Stimulated activated CD4-positive, alpha-beta T cell treated with anti-CD3 and anti-CD28 coated beads, Interleukin-4, amount 100 ng/mL, for 1 hour (primary cell): ENCODE results near the gene ZNF236.
"Not testable (repeated sequence)": the region's sequence is repeated elsewhere in the genome, so short reads cannot be mapped to it uniquely, and the experiment has no call there.

Experiments
- DNase-seq: peaks from one replicate; pipeline ENCODE4 v3.0.0-alpha.2; 2020

ZNF236 gene

DNA sequence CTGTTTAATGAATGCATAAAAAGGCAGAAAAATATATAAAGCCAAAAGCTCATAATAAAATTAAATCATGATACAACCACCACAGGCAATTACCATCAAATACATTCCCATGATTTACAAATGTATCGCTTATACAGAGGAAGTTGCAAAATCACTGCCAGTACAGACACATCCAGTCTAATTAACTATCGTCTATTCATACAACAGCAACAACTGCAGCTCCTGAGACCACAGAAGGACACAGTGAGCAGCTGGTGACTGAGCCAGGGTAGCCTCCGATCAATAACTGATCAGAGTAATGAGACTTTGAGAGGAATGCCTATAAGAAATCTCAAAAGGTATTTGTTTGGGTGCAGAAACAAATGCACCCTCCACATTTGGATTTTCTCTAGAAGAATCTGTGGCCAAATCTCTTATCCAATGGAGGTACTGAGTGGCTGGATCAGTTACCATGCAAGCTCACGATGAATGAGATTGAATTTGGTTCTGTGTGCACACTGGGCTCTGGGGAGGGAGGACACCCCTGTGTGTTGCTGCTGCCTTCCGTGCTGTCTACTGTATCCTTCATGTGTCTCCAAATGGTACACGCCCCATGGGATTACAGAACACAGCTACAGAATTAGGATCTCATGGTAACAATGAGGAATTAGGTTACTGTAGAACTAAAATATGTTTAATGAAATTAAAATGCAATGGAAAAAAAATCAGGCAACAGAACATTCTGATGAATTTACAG is 190.6 kb downstream of the ZNF236 start:
- DNase-seq, result no peak

DNA sequence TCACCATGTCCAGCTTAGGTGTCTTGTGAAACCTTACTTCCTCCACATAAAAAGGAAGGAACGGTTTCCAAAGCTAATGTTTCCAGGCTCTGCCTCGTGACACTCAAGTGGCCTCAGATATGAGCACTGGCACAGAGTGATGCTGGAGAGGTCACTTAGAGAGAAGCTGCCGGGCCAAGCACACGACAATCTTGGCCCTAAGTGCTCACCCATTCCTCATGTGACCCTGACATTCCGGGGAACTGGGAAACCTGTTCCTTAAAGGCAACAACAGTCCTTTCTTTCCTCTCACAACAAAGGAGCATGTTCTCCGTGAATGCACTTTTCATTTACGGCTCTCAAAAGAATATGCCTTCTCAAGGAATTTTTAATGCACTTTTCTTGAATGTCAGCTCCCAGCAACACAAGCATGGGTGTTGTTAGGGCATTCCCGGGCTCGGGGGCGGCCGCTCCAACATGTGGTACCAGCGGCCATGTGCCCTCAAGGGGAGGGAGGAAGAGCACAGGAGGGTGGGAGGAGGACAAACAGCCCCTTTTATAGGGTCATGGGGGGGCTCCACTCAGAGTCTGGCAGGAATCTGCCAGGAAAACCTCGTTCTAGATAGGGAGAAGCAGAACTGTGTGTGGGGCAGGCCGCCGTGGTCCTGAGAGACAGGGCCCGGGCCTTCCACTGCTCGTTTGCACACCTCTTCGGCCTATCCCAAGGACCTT is 191.6 kb downstream of the ZNF236 start:
- no peak for DNase-seq

DNA sequence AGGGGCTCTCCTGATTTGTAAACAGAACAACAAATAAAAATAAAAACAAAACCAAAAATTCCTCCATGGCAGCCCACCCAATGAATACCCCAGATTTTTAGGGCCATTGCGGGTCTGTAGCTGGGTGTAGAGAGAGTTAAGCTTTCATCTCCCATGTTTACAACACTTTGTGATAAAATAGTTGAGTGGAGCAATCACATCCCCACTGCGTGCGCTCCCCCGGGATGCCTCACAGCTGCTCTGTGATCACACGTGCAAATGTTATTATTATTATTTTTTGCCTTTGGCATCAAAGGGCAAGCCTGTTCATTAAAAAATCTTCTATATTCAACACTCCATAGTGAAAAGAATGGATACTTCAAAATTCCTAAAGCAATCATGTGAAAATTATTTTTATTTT is 192.2 kb downstream of the ZNF236 start:
- DNase-seq, result no peak

DNA sequence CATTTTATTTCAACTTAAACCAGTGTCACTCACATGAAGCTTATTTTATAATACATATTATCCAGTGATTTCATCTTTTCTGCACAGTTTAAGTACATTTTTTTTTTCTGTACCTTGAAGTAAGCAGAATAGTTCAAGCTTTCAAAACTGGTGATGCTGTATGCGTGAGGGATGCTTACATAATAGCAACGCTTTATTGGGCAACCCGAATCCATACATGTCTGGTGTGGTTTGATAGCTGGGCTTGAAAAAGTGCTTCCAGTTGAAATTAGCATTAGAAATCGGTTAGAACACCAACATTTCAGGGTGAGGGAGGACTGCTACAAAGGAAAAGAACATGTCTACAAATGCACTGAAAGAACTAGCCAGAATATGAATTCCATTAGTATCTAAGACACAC is 192.8 kb downstream of the ZNF236 start:
- no peak for DNase-seq

DNA sequence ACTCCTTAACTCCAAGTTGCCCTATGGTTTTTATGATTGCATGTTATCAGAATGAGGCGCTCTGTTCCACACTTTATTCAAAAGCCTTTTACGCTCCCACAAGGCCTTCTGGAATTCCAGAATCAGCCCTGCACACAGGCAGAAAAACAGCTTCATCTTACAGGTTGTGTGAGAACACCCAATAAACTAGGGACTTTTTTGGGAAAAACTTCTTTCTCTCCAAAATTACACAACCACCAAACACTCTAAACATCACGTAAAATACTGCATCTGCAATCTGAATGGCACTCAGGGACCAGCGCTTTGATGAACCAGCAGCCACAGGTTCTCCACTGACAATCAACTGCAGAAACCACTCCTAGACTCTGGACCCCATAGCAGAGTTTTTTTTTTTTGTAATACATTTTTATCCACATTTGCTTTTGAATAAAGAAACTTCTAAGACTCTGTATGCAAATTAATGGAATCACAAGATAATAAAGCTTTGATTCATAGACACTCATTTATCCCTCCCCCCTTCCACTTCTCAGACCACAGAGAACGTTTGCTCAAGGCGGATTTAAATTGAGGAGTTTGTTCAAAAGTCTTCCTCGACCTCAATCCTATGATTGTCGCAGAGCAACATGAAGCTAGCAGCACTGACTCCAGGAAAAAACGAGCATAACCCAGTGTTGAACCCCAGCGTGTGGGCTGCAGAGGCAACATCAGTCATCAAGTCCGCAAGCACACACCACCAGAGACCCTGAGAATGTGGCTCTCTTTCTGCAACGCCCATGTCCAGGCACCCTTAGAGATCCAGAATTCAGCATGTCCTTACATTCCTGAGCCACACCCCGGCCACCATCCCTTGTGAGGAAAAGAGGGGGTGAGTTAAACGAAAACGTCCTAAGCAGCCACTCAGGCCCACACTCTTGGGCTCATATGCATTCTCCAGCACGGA is 193.7 kb downstream of the ZNF236 start:
- DNase-seq, result no peak

DNA sequence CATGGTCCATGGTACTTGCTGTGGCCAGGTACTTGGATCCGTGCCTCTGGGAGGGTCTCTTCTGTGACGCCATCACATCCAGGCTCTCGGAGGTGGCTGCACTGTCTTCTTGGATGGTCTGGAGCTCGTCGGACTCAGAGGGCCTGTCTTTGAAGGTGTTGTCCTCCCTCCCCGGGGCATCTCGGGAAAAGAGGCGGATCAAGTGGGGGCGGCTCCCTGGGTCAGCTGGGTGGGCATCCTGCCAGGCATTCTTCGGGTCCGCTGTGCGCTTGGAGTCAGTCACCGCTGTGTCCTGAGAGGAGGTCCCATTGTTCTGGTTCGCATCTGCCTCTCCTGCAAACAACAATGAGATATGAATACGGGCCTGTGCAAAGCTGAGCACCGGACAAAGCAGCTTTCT is 194.6 kb downstream of the ZNF236 start:
- no peak for DNase-seq

DNA sequence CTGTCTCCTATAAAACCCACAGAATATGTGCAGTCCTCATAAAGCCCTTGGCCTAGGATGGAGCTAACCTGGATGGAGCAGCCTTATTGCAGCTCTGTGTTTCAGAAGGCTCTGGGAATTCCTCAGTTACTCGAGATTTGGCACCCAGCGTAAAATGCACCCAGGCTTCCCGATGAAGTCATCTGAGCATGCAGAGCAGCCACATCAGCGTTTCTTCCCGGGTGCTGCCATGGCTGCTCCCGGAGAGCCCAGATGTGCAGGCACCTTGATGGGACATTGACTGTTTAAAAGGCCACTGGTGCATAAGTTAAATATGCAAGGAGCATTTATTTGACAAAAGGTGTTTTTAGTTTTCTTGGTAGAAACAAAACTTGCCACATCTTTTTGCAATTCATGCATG is 195.0 kb downstream of the ZNF236 start:
- no peak for DNase-seq

DNA sequence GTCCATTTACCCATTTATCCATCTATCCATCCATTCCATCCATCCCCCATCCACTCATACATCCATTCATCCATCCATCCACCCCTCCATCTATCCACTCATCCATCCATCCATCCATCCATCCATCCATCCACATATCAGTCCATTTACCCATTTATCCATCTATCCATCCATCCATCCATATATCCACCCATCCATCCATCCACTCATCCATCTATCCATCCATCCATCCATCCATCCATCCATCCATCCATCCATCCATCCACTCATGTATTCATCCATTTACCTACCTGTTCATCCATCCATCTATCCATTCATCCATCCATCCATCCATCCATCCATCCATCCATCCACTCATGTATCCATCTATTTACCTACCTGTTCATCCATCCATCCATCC is 196.3 kb downstream of the ZNF236 start:
- not testable (repeated sequence) for DNase-seq

DNA sequence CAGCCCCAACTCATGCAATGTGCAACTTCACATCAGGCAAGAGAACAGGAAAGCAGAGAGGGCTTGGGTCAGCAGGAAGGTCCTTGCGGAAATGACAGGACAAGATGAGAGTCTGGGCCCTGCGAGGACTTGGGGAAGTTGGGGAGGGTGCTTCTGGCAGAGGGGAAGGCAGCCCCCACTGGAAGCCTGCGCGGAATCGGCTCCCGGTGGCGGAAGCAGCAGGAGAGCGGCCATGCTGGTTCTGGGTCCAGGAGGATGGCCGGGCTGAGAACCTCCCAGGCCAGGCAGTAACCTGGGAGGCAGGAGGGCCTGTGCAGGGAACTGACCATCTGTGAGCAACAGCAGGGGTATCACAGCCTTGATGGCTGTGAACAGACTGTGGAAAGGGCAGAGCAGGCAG is 197.3 kb downstream of the ZNF236 start:
- no peak for DNase-seq
